Skeletal muscle cell (primary cell): ENCODE measurements around the gene DDX42.
"Not testable (repeated sequence)": the region's sequence is repeated elsewhere in the genome, so short reads cannot be mapped to it uniquely, and the experiment has no call there.

Experiments used
- DNase-seq: peaks from one replicate; pipeline ENCODE4 v3.0.0-alpha.2; 2010; ENCODE audit warnings: low read depth
- H3K4me3 ChIP-seq: 2 replicates; pipeline ENCODE4 v1.5.1; 2011; ENCODE audit warnings: low read depth, mild to moderate bottlenecking, control low read depth, low read length, moderate library complexity

Gene DDX42

DNA sequence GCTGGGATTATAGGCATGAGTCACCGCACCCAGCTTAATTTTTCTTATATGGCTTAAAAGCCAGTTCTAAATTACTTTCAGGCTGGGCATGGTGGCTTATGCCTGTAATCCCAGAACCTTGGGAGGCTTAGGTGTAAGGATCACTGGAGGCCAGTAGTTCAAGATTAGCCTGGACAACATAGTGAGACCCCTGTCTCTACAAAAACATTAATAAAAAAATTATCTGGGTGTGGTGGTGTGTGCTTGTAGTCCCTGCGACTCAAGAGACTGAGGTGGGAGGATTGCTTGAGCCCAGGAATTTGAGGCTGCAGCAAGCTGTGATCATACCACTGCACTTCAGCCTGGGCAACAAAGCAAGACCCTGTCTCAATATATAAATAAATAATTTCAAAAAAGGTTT is 79.3 kb downstream of the DDX42 start:
- no peak for DNase-seq

DNA sequence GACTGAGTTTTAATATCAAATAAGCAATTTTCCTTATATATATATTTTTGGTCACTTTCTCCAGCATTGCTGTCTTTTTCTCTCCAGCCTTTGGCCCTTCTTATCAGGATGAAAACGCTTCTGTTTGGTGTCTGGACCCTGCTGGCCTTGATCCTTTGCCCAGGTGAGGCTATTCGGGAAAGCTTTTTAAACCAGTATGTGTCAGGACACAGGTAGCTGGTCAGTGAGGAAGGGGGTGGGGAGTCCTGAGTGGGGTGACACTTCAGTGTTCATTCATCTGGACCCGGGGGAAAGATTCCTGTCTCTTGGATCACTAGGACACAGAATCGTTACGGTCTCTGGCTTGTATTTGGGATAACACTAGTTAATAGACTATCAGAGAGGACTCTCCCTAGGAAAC is 80.7 kb downstream of the DDX42 start:
- H3K4me3 ChIP-seq = no peak overlapping the region
- DNase-seq = no peak

More for the DNA sequence above, 79.3 kb downstream of the DDX42 start:
- H3K4me3 ChIP-seq = no peak overlapping the region

- DNase-seq = no peak
Measured at GRCh38 chr17:63855185-63855584, 81.2 kb downstream of the DDX42 start.

GRCh38 chr17:63856425-63856824 is 82.5 kb downstream of the DDX42 start:
- H3K4me3 ChIP-seq, DNase-seq: not testable (repeated sequence)

More at GRCh38 chr17:63855185-63855584, 81.2 kb downstream of the DDX42 start:
- H3K4me3 ChIP-seq = no peak overlapping the region

DNA sequence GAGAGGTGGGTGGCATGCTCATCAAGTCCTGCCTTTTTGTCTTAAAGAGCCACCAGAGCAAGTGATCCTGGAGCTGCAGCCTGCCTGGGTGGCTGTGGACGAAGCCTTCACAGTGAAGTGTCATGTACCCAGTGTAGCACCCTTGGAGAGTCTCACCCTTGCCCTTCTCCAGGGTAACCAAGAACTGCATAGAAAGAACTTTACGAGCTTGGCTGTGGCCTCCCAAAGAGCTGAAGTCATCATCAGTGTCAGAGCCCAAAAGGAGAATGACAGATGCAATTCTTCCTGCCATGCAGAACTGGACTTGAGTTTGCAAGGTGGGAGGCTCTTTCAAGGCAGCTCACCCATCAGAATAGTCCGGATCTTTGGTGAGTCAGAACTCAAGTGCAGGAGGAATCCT is 85.3 kb downstream of the DDX42 start:
- DNase-seq = no peak
- H3K4me3 ChIP-seq = no peak overlapping the region

- not testable (repeated sequence) for DNase-seq, H3K4me3 ChIP-seq
Measured at GRCh38 chr17:63866625-63867024, 92.7 kb downstream of the DDX42 start.
